ENCODE results near the gene ZNF618.

DNA sequence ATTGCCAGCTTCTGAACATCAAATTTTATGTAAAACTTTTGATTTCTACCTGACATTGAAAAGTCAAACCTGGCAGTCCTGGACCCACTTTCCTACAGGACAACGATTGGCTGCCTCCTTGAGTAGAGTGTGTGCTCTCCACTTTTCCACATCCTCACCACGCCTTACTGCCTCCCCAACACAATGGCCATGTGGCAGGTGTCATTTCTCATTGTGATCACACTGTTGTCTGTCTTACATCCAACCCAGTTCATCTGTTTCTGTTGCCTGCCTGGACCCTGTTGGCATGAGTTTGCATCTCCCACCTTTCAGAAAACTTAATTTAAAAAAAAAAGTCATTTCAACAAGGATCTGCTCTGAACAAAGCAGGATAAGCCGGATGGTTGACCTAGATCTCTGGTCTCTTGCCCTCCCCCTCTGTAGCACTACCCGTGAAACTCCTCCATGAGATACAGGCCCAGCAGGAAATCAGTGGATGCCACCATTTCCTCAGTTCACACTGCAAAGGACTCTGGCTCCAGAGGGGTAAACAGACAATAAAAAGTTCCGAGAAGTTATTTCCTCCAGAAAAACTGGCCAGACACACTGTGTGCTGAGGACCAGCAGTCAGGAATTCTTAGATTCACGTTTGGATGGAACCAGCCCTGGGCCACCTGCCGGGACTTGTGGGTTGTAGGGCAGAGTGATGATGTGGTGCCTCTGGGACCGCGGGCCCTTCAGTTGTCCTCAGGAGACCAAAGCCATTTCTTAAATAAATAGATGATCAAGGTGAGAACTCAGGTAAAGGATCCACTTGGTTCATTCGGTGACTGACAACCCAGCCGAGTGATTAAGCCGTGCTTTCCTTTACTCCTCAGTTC, 153.4 kb downstream of the ZNF618 start:
- TF ChIP-seq EZH2 (IDR thresholded peaks at IDR 0.05; ENCODE audit: low read length, unreplicated experiment) (no peak), EZH2phosphoT487 (IDR thresholded peaks at IDR 0.05; ENCODE audit: borderline replicate concordance, low read length) (no peak)
- TF ChIP-seq, protein P1, sequence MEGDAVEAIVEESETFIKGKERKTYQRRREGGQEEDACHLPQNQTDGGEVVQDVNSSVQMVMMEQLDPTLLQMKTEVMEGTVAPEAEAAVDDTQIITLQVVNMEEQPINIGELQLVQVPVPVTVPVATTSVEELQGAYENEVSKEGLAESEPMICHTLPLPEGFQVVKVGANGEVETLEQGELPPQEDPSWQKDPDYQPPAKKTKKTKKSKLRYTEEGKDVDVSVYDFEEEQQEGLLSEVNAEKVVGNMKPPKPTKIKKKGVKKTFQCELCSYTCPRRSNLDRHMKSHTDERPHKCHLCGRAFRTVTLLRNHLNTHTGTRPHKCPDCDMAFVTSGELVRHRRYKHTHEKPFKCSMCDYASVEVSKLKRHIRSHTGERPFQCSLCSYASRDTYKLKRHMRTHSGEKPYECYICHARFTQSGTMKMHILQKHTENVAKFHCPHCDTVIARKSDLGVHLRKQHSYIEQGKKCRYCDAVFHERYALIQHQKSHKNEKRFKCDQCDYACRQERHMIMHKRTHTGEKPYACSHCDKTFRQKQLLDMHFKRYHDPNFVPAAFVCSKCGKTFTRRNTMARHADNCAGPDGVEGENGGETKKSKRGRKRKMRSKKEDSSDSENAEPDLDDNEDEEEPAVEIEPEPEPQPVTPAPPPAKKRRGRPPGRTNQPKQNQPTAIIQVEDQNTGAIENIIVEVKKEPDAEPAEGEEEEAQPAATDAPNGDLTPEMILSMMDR (conservative IDR thresholded peaks at IDR 0.05; ENCODE audit: low read depth, low read length), result no peak

Data from PC-3 (cell line).